Trophoblast cell (in vitro differentiated cells and primary cell): ENCODE measurements around the gene ABLIM1.

Experiments
- DNase-seq, 2 donors: peaks; one replicate each; pipeline ENCODE4 v3.0.0-alpha.2; 2016
- H2AFZ ChIP-seq: 2 replicates; pipeline ENCODE4 v1.6.1; 2013; ENCODE audit warnings: low read length, moderate library complexity, mild to moderate bottlenecking; ENCODE audit not compliant: insufficient read depth, poor library complexity
- H2AK5ac ChIP-seq: 2 replicates; pipeline ENCODE4 v1.6.1; 2013; ENCODE audit warnings: mild to moderate bottlenecking, low read length
- H2BK120ac ChIP-seq: 2 replicates; pipeline ENCODE4 v1.6.1; 2013; ENCODE audit warnings: low read length, mild to moderate bottlenecking, moderate library complexity; ENCODE audit not compliant: insufficient read depth, poor library complexity
- H2BK12ac ChIP-seq: 2 replicates; pipeline ENCODE4 v1.6.1; 2013; ENCODE audit warnings: mild to moderate bottlenecking, low read length, moderate library complexity
- H2BK5ac ChIP-seq: 2 replicates; pipeline ENCODE4 v1.6.1; 2013; ENCODE audit warnings: low read length, low read depth, moderate library complexity, mild to moderate bottlenecking; ENCODE audit not compliant: poor library complexity
- H3K14ac ChIP-seq: 2 replicates; pipeline ENCODE4 v1.6.1; 2013; ENCODE audit warnings: mild to moderate bottlenecking, low read length
- H3K18ac ChIP-seq: 2 replicates; pipeline ENCODE4 v1.6.1; 2013; ENCODE audit warnings: mild to moderate bottlenecking, low read length
- H3K23ac ChIP-seq: 2 replicates; pipeline ENCODE4 v1.6.1; 2013; ENCODE audit warnings: low read length
- H3K27ac ChIP-seq: 2 replicates; pipeline ENCODE4 v1.5.1; 2013; ENCODE audit warnings: low read depth, mild to moderate bottlenecking, inconsistent platforms, low read length, moderate library complexity
- H3K27me3 ChIP-seq: 2 replicates; pipeline ENCODE4 v1.6.1; 2013; ENCODE audit warnings: inconsistent platforms, mild to moderate bottlenecking, low read length, moderate library complexity; ENCODE audit not compliant: insufficient read depth
- H3K36me3 ChIP-seq, 2 experiments: 1 replicate in 1 of 2; 2 replicates in 1 of 2; pipeline ENCODE4 v1.6.1; 2013; ENCODE audit warnings: low read length in 2 of 2, mild to moderate bottlenecking in 2 of 2, moderate library complexity in 1 of 2; ENCODE audit not compliant: insufficient read depth in 2 of 2, control insufficient read depth in 1 of 2
- H3K4ac ChIP-seq: 2 replicates; pipeline ENCODE4 v1.6.1; 2013; ENCODE audit warnings: low read depth, mild to moderate bottlenecking, low read length, moderate library complexity
- H3K4me1 ChIP-seq, 2 experiments: 1 replicate in 1 of 2; 2 replicates in 1 of 2; pipeline ENCODE4 v1.6.1; 2013; ENCODE audit warnings: low read length in 2 of 2, mild to moderate bottlenecking in 2 of 2, moderate library complexity in 1 of 2; ENCODE audit not compliant: insufficient read depth in 2 of 2, control insufficient read depth in 1 of 2
- H3K4me2 ChIP-seq: 2 replicates; pipeline ENCODE4 v1.6.1; 2013; ENCODE audit warnings: inconsistent platforms, mild to moderate bottlenecking, low read length, moderate library complexity
- H3K4me3 ChIP-seq: 2 replicates; pipeline ENCODE4 v1.5.1; 2013; ENCODE audit warnings: mild to moderate bottlenecking, low read depth, low read length, inconsistent platforms
- H3K79me1 ChIP-seq: one replicate; pipeline ENCODE4 v1.6.1; 2013; ENCODE audit warnings: low read length
- H3K79me2 ChIP-seq: 2 replicates; pipeline ENCODE4 v1.6.1; 2013; ENCODE audit warnings: low read length, mild to moderate bottlenecking; ENCODE audit not compliant: control insufficient read depth, insufficient read depth, poor library complexity
- H3K9ac ChIP-seq: 2 replicates; pipeline ENCODE4 v1.6.1; 2013; ENCODE audit warnings: mild to moderate bottlenecking, low read length
- H3K9me3 ChIP-seq: 2 replicates; pipeline ENCODE4 v1.6.1; 2013; ENCODE audit warnings: low read depth, mild to moderate bottlenecking, control low read depth, inconsistent platforms, low read length; ENCODE audit not compliant: insufficient read depth
- H4K12ac ChIP-seq: 2 replicates; pipeline ENCODE4 v1.6.1; 2013; ENCODE audit warnings: low read depth, mild to moderate bottlenecking, low read length, moderate library complexity
- H4K8ac ChIP-seq: 2 replicates; pipeline ENCODE4 v1.6.1; 2013; ENCODE audit warnings: low read depth, mild to moderate bottlenecking, low read length, moderate library complexity
- H4K91ac ChIP-seq: one replicate; pipeline ENCODE4 v1.6.1; 2013; ENCODE audit warnings: low read depth, mild to moderate bottlenecking, low read length, moderate library complexity
- WGBS: extraction: QIAGEN DNeasy Blood & Tissue Kit; methylation state at CpG from one replicate; pipeline ENCODE4 v1.1.7; 2013; ENCODE audit warnings: missing lambda C conversion rate; ENCODE audit not compliant: insufficient read length, insufficient coverage; ENCODE audit errors: extremely low coverage; 5-methylcytosine and 5-hydroxymethylcytosine counted together

ABLIM1 gene

DNA sequence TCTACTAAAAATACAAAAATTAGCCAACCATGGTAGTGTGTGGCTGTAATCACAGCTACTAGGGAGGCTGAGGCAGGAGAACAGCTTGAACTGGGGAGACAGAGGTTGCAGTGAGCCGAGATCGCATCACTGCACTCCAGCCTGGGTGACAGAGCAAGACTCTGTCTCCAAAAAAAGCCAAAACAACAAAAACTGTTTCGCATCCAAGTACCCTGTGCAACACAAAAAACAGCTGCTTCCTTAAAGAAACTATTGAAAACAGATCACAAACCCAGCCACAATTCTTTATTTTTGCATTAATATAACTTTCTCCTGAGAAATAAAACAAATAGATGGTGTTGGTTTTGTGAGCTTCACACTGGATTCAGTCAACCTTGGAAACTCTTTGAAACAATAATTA, 141.7 kb downstream of the ABLIM1 start:
- H3K27me3 ChIP-seq = no peaks in the 10 kb centered on the region
- no peak overlapping the region for H2AK5ac ChIP-seq
- no peak for DNase-seq
- no peak overlapping the region for H4K91ac ChIP-seq
- no peaks in the 10 kb centered on the region for H3K79me1 ChIP-seq
- no peak overlapping the region for H3K18ac ChIP-seq
- no peak overlapping the region for H3K9ac ChIP-seq
- no peak overlapping the region for H2BK120ac ChIP-seq
- H2BK12ac ChIP-seq = no peak overlapping the region
- no peak overlapping the region for H3K23ac ChIP-seq
- H3K9me3 ChIP-seq = no peaks in the 10 kb centered on the region
- H3K4me2 ChIP-seq = no peak overlapping the region
- H3K79me2 ChIP-seq = no peaks in the 10 kb centered on the region
- H3K27ac ChIP-seq = no peak overlapping the region
- WGBS = no CpG with 5 or more reads among the region's 3 CpGs
- H3K4me1 ChIP-seq = no peaks in the 10 kb centered on the region
- H2AFZ ChIP-seq = no peak overlapping the region
- no peak overlapping the region for H2BK5ac ChIP-seq
- H4K8ac ChIP-seq = no peak overlapping the region
- H3K4me3 ChIP-seq = no peak overlapping the region
- H4K12ac ChIP-seq = no peak overlapping the region
- H3K36me3 ChIP-seq = no peaks in the 10 kb centered on the region
- H3K4ac ChIP-seq = no peak overlapping the region
- no peak overlapping the region for H3K14ac ChIP-seq

DNA sequence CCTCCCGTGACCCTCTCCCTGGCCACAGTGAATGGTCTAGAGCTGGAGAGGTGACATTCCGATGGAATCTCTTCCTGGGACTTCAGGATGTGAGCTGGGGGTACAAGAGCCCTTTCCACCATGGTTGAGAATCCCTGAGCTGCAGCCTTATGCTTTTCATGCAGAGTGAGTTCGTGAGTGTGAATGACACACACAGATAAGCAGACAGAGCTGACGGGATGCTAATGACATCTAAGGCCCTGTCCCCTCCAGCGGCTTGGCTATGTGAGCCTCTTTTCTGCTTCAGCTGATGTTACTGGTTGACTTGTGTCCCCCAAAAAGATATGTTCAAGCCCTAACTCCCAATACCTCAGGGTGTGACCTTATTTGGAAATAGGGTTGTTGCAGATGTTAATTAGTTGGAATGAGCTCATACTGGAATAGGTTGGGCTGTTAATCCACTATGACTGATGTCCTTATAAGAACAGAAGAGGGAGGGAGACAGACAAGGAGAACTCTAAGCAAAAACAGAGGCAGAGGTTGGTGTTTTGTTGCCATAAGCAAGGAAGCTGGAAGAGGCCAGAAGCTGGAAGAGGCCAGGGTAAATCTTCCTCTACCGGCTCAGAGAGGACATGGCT, 142.7 kb downstream of the ABLIM1 start:
- H4K8ac ChIP-seq = no peak overlapping the region
- H3K9me3 ChIP-seq = no peaks in the 10 kb centered on the region
- H3K18ac ChIP-seq = no peak overlapping the region
- H2BK5ac ChIP-seq = no peak overlapping the region
- H4K91ac ChIP-seq = no peak overlapping the region
- no peak overlapping the region for H2BK12ac ChIP-seq
- no peak overlapping the region for H2AFZ ChIP-seq
- no peak overlapping the region for H4K12ac ChIP-seq
- no peak overlapping the region for H2BK120ac ChIP-seq
- H2AK5ac ChIP-seq = no peak overlapping the region
- no peaks in the 10 kb centered on the region for H3K36me3 ChIP-seq
- H3K79me1 ChIP-seq = no peaks in the 10 kb centered on the region
- no peak overlapping the region for H3K9ac ChIP-seq
- H3K4me3 ChIP-seq = no peak overlapping the region
- no peak overlapping the region for H3K23ac ChIP-seq
- no peak overlapping the region for H3K14ac ChIP-seq
- H3K27me3 ChIP-seq = no peaks in the 10 kb centered on the region
- DNase-seq = no peak
- no peak overlapping the region for H3K27ac ChIP-seq
- H3K4me1 ChIP-seq = no peaks in the 10 kb centered on the region
- no CpG with 5 or more reads among the region's 6 CpGs for WGBS
- no peak overlapping the region for H3K4ac ChIP-seq
- H3K4me2 ChIP-seq = no peak overlapping the region
- no peaks in the 10 kb centered on the region for H3K79me2 ChIP-seq

DNA sequence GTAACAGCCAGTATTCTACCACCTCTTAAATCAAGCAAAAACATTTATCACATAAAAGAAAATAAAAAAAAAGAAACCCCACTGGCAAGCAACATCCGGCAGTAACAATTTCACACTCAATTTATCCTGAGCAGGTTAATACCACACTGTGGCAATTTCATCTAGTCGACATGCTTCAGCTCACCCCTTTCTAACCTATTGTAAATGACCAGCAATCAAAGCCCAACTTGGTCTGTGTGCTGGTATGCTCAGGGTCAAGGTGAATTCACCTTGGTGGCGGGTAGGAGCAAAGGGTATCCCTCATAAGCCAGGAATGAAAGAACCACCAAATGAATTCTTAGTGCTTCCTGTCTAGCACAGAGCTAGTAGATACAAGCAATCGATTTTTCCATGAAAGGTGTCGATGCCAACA, 144.7 kb downstream of the ABLIM1 start:
- H3K27ac ChIP-seq = no peak overlapping the region
- H2AFZ ChIP-seq = no peak overlapping the region
- H2BK5ac ChIP-seq = no peak overlapping the region
- no peaks in the 10 kb centered on the region for H3K4me1 ChIP-seq
- no peak overlapping the region for H3K14ac ChIP-seq
- H3K9ac ChIP-seq = no peak overlapping the region
- no peak overlapping the region for H3K4me2 ChIP-seq
- no peak overlapping the region for H3K4ac ChIP-seq
- no CpG with 5 or more reads among the region's 5 CpGs for WGBS
- no peak overlapping the region for H4K12ac ChIP-seq
- H2BK12ac ChIP-seq = no peak overlapping the region
- no peak overlapping the region for H3K23ac ChIP-seq
- no peaks in the 10 kb centered on the region for H3K36me3 ChIP-seq
- no peak overlapping the region for H4K91ac ChIP-seq
- H4K8ac ChIP-seq = no peak overlapping the region
- no peak overlapping the region for H3K4me3 ChIP-seq
- H3K27me3 ChIP-seq = no peaks in the 10 kb centered on the region
- no peak overlapping the region for H2AK5ac ChIP-seq
- H2BK120ac ChIP-seq = no peak overlapping the region
- no peaks in the 10 kb centered on the region for H3K9me3 ChIP-seq
- no peaks in the 10 kb centered on the region for H3K79me1 ChIP-seq
- H3K18ac ChIP-seq = no peak overlapping the region
- no peak for DNase-seq
- no peaks in the 10 kb centered on the region for H3K79me2 ChIP-seq

DNA sequence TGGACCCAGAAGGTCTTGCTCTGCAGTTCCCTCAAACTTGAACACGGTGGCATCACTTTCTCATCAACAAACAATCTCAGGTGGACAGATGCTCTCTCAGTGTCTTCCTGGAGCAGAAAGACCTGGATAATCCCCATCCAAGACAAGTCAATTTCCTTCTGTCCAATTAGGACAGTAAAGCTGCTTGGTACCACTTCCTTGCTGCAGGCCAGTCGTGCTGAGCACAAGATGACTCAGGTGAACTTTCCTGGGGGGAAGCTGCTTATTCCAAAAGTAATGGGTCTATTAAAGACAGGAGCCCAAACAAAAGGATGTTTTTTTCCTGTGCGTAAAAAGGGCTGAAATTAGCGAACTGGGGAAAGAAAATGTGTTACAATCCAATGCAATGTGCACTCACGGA, 146.2 kb downstream of the ABLIM1 start:
- Histone ChIP-seq H3K18ac (no peak overlapping the region), H3K4ac (no peak overlapping the region), H2AFZ (no peak overlapping the region), H3K23ac (no peak overlapping the region), H3K27me3 (no peaks in the 10 kb centered on the region), H2BK5ac (no peak overlapping the region), H4K12ac (no peak overlapping the region), H4K91ac (no peak overlapping the region), H3K4me3 (no peak overlapping the region), H3K9ac (no peak overlapping the region), H3K14ac (no peak overlapping the region), H4K8ac (no peak overlapping the region), H3K4me1 (peaks cover 3 to 5% of the 10 kb centered on the region in 2 experiments), H2BK120ac (no peak overlapping the region), H3K79me1 (no peaks in the 10 kb centered on the region), H3K79me2 (no peaks in the 10 kb centered on the region), H3K36me3 (no peaks in the 10 kb centered on the region), H3K27ac (no peak overlapping the region), H3K4me2 (no peak overlapping the region), H2AK5ac (no peak overlapping the region), H3K9me3 (no peaks in the 10 kb centered on the region), H2BK12ac (no peak overlapping the region)
- no CpG with 5 or more reads among the region's 5 CpGs for WGBS
- no peak for DNase-seq
